Measurements from ENCODE around the gene LSM10. TPM values are rescaled to one million over a fixed set of nuclear protein-coding genes. Genes with fewer than 3 reads are reported as not detected.

Gene LSM10
- total RNA-seq, 1 donor from 2014 or later, result 44.4 TPM

DNA sequence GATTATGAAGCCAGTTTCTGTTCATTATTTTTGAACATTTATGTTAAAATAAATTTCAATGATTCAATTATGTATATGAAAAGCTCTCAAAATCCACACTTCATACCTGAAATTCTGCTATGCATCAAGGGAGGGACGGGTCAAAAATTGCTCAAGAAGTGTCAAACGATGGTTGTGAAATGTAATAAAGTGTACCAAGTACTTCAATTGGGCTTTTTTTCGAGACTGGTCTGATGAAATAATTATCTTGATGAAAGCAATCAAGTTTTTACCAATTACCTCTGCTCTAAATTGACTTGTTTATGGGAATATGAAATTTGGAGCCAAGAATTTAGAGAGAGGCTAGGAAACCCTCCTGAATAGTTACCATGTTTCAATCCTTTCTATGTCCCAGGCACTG, 44.6 kb upstream of the LSM10 start:
- Mint-ChIP-seq H3K9me3 (ENCODE audit: unreplicated experiment) (peaks cover 1% of the 10 kb centered on the region), H3K4me1 (ENCODE audit: low read depth, unreplicated experiment) (peaks cover 21% of the 10 kb centered on the region), H3K27ac (ENCODE audit: unreplicated experiment) (no peak overlapping the region), H3K27me3 (ENCODE audit: unreplicated experiment) (no peaks in the 10 kb centered on the region), H3K4me3 (ENCODE audit: unreplicated experiment) (no peak overlapping the region), H3K36me3 (ENCODE audit: unreplicated experiment) (no peaks in the 10 kb centered on the region)
- DNase-seq, result no peak
- TF ChIP-seq, protein P1, sequence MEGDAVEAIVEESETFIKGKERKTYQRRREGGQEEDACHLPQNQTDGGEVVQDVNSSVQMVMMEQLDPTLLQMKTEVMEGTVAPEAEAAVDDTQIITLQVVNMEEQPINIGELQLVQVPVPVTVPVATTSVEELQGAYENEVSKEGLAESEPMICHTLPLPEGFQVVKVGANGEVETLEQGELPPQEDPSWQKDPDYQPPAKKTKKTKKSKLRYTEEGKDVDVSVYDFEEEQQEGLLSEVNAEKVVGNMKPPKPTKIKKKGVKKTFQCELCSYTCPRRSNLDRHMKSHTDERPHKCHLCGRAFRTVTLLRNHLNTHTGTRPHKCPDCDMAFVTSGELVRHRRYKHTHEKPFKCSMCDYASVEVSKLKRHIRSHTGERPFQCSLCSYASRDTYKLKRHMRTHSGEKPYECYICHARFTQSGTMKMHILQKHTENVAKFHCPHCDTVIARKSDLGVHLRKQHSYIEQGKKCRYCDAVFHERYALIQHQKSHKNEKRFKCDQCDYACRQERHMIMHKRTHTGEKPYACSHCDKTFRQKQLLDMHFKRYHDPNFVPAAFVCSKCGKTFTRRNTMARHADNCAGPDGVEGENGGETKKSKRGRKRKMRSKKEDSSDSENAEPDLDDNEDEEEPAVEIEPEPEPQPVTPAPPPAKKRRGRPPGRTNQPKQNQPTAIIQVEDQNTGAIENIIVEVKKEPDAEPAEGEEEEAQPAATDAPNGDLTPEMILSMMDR (IDR thresholded peaks at IDR 0.05; ENCODE audit: partially characterized antibody, unreplicated experiment), result no peak

- Mint-ChIP-seq H3K4me3 (ENCODE audit: unreplicated experiment) (no peak overlapping the region), H3K9me3 (ENCODE audit: unreplicated experiment) (peaks cover 1% of the 10 kb centered on the region), H3K36me3 (ENCODE audit: unreplicated experiment) (no peaks in the 10 kb centered on the region), H3K4me1 (ENCODE audit: low read depth, unreplicated experiment) (peaks cover 12% of the 10 kb centered on the region), H3K27me3 (ENCODE audit: unreplicated experiment) (no peaks in the 10 kb centered on the region), H3K27ac (ENCODE audit: unreplicated experiment) (no peak overlapping the region)
- TF ChIP-seq, protein P1 (IDR thresholded peaks at IDR 0.05; ENCODE audit: partially characterized antibody, unreplicated experiment), result no peak
- DNase-seq, result no peak
Measured at GRCh38 chr1:36440646-36441045, 42.9 kb upstream of the LSM10 start.

GRCh38 chr1:36440044-36440443, 42.3 kb upstream of the LSM10 start:
- no peaks in the 10 kb centered on the region for H3K36me3 Mint-ChIP-seq (ENCODE audit: unreplicated experiment)
- no peaks in the 10 kb centered on the region for H3K27me3 Mint-ChIP-seq (ENCODE audit: unreplicated experiment)
- H3K4me3 Mint-ChIP-seq (ENCODE audit: unreplicated experiment), result no peak overlapping the region
- no peak for DNase-seq
- peaks cover 12% of the 10 kb centered on the region for H3K4me1 Mint-ChIP-seq (ENCODE audit: low read depth, unreplicated experiment)
- peak overlapping the region; percentile 19 for H3K27ac Mint-ChIP-seq (ENCODE audit: unreplicated experiment)
- H3K9me3 Mint-ChIP-seq (ENCODE audit: unreplicated experiment), result peaks cover 1% of the 10 kb centered on the region
- TF ChIP-seq, protein P1 (IDR thresholded peaks at IDR 0.05; ENCODE audit: partially characterized antibody, unreplicated experiment), result no peak

- no peak overlapping the region for H3K4me3 Mint-ChIP-seq (ENCODE audit: unreplicated experiment)
- peaks cover 1% of the 10 kb centered on the region for H3K9me3 Mint-ChIP-seq (ENCODE audit: unreplicated experiment)
Measured at GRCh38 chr1:36438715-36439114, 41.0 kb upstream of the LSM10 start.

GRCh38 chr1:36436821-36437220, 39.1 kb upstream of the LSM10 start:
- DNase-seq, result no peak
- no peaks in the 10 kb centered on the region for H3K27me3 Mint-ChIP-seq (ENCODE audit: unreplicated experiment)
- H3K9me3 Mint-ChIP-seq (ENCODE audit: unreplicated experiment), result peaks cover 1% of the 10 kb centered on the region
- TF ChIP-seq, protein P1 (IDR thresholded peaks at IDR 0.05; ENCODE audit: partially characterized antibody, unreplicated experiment), result no peak
- H3K4me3 Mint-ChIP-seq (ENCODE audit: unreplicated experiment), result no peak overlapping the region
- no peak overlapping the region for H3K27ac Mint-ChIP-seq (ENCODE audit: unreplicated experiment)
- no peaks in the 10 kb centered on the region for H3K36me3 Mint-ChIP-seq (ENCODE audit: unreplicated experiment)
- peaks cover 12% of the 10 kb centered on the region for H3K4me1 Mint-ChIP-seq (ENCODE audit: low read depth, unreplicated experiment)

More at GRCh38 chr1:36438715-36439114, 41.0 kb upstream of the LSM10 start:
- Mint-ChIP-seq H3K36me3 (ENCODE audit: unreplicated experiment) (no peaks in the 10 kb centered on the region), H3K4me1 (ENCODE audit: low read depth, unreplicated experiment) (peaks cover 12% of the 10 kb centered on the region), H3K27me3 (ENCODE audit: unreplicated experiment) (no peaks in the 10 kb centered on the region), H3K27ac (ENCODE audit: unreplicated experiment) (no peak overlapping the region)
- no peak for DNase-seq
- TF ChIP-seq, protein P1 (IDR thresholded peaks at IDR 0.05; ENCODE audit: partially characterized antibody, unreplicated experiment), result no peak
